ENCODE results near the gene GTF2A1. TPM values are rescaled to one million over a fixed set of nuclear protein-coding genes. Genes with fewer than 3 reads are reported as not detected.

GTF2A1 gene
- total RNA-seq, 1 experiment from 2014 or later = 49.0 TPM

DNA sequence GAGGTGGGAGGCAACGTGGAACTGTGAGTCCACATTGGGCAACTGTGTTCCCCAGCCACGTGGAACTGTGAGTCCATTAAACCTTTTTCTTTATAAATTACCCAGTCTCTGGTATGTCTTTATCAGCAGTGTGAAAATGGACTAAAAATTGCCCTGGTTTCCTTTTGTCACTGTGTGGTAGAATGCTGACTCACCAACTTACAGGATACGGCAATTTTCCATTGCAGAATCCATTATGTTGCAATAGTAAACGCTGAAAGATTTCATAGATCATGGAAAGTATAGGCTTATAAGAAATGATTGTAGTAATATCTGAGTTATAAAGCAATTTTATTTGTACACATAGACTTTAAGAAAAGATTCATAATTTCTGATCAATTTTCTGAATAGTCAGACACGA is 93.0 kb downstream of the GTF2A1 start:
- Mint-ChIP-seq H3K4me1 (no peaks in the 10 kb centered on the region), H3K9me3 (peaks cover 9% of the 10 kb centered on the region), H3K27me3 (ENCODE audit: low read depth) (no peaks in the 10 kb centered on the region; the same call in 1 of the 2 replicates), H3K27ac (no peak overlapping the region), H3K36me3 (no peaks in the 10 kb centered on the region), H3K4me3 (no peak overlapping the region)
- TF ChIP-seq ZNF532 (CRISPR knock-in tag; IDR thresholded peaks at IDR 0.05; ENCODE audit: borderline replicate concordance) = no peak
- TF ChIP-seq E2F1 (CRISPR knock-in tag; IDR thresholded peaks at IDR 0.05) = no peak
- no peak for TF ChIP-seq RORB (CRISPR knock-in tag; IDR thresholded peaks at IDR 0.05)
- TF ChIP-seq NR3C1 (CRISPR knock-in tag; conservative IDR thresholded peaks at IDR 0.05; ENCODE audit: low read depth) = no peak
- TF ChIP-seq FOXJ3 (CRISPR knock-in tag; IDR thresholded peaks at IDR 0.05; ENCODE audit: borderline replicate concordance) = no peak
- TF ChIP-seq, protein P1, sequence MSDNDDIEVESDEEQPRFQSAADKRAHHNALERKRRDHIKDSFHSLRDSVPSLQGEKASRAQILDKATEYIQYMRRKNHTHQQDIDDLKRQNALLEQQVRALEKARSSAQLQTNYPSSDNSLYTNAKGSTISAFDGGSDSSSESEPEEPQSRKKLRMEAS (CRISPR knock-in tag; IDR thresholded peaks at IDR 0.05) = no peak
- no peak for TF ChIP-seq JAZF1 (CRISPR knock-in tag; IDR thresholded peaks at IDR 0.05)
- no peak for TF ChIP-seq CREB1 (CRISPR knock-in tag; IDR thresholded peaks at IDR 0.05)
- DNase-seq (ENCODE audit: low spot score) (no peak), ATAC-seq (no peak)
- ChIA-PET CTCF (no interaction called here), POLR2A (no interaction called here)

DNA sequence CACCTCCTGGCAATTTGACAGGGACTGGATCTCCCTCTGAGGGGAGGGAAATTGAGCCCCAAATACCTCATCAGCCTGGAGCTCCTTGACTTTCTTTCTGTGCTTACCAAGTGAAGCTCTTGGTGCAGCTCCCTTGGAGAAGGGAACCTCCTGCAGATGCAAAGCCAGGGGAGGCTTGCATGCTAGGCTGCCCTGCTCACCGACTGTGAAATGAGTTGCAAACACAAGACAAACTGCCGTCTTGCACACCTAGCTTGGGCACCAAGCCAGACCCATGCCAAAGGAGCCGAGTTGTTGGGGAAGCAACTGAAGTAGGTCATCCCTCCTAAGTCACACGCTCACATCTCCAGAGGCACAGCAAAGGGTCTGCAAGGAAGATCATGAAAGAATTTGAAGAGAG is 95.2 kb downstream of the GTF2A1 start:
- no peaks in the 10 kb centered on the region for H3K36me3 Mint-ChIP-seq
- ATAC-seq (no peak), DNase-seq (ENCODE audit: low spot score) (no peak)
- no peaks in the 10 kb centered on the region; the same call in 1 of the 2 replicates for H3K27me3 Mint-ChIP-seq (ENCODE audit: low read depth)
- no peak overlapping the region for H3K27ac Mint-ChIP-seq
- CTCF ChIA-PET = no interaction called here
- POLR2A ChIA-PET = no interaction called here
- H3K4me3 Mint-ChIP-seq = no peak overlapping the region
- peaks cover 17% of the 10 kb centered on the region for H3K9me3 Mint-ChIP-seq
- H3K4me1 Mint-ChIP-seq = no peaks in the 10 kb centered on the region
- TF ChIP-seq CBFB (CRISPR knock-in tag; IDR thresholded peaks at IDR 0.05; ENCODE audit: low read depth) (no peak), ZNF138 (CRISPR knock-in tag; conservative IDR thresholded peaks at IDR 0.05) (no peak), PREB (CRISPR knock-in tag; IDR thresholded peaks at IDR 0.05; ENCODE audit: borderline replicate concordance) (no peak), TEAD1 (CRISPR knock-in tag; IDR thresholded peaks at IDR 0.05) (no peak), ESRRA (CRISPR knock-in tag; IDR thresholded peaks at IDR 0.05; ENCODE audit: borderline replicate concordance) (no peak), TEAD4 (CRISPR knock-in tag; IDR thresholded peaks at IDR 0.05) (no peak), AFF4 (CRISPR knock-in tag; IDR thresholded peaks at IDR 0.05; ENCODE audit: borderline replicate concordance) (no peak), MYBL2 (CRISPR knock-in tag; IDR thresholded peaks at IDR 0.05) (no peak), ZNF396 (CRISPR knock-in tag; IDR thresholded peaks at IDR 0.05; ENCODE audit: borderline replicate concordance) (no peak), FOXK1 (CRISPR knock-in tag; IDR thresholded peaks at IDR 0.05) (no peak), NR1H2 (CRISPR knock-in tag; IDR thresholded peaks at IDR 0.05) (no peak)
- TF ChIP-seq, protein P2, sequence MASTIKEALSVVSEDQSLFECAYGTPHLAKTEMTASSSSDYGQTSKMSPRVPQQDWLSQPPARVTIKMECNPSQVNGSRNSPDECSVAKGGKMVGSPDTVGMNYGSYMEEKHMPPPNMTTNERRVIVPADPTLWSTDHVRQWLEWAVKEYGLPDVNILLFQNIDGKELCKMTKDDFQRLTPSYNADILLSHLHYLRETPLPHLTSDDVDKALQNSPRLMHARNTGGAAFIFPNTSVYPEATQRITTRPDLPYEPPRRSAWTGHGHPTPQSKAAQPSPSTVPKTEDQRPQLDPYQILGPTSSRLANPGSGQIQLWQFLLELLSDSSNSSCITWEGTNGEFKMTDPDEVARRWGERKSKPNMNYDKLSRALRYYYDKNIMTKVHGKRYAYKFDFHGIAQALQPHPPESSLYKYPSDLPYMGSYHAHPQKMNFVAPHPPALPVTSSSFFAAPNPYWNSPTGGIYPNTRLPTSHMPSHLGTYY (CRISPR knock-in tag; IDR thresholded peaks at IDR 0.05) = no peak
